Astrocyte of the spinal cord (primary cell): ENCODE results near the gene CDC14A.

Experiments used
- DNase-seq: peaks from one replicate; pipeline ENCODE4 v3.0.0; 2011; ENCODE audit warnings: low read depth, low spot score
- H3K4me3 ChIP-seq: 2 replicates; pipeline ENCODE4 v1.5.1; 2011; ENCODE audit warnings: low read depth, mild to moderate bottlenecking, low read length, moderate library complexity
- in situ Hi-C: cut with HindIII; loops from 2 replicates; pipeline ENCODE4 v1.10.0; 2017; ENCODE audit warnings: low sequenced_read_pairs
- TF ChIP-seq, protein P1 (sequence below): IDR thresholded peaks from 2 replicates; pipeline ENCODE4 v1.5.1; 2012; ENCODE audit warnings: low read depth, mild to moderate bottlenecking, low read length, inconsistent platforms

Gene CDC14A

DNA sequence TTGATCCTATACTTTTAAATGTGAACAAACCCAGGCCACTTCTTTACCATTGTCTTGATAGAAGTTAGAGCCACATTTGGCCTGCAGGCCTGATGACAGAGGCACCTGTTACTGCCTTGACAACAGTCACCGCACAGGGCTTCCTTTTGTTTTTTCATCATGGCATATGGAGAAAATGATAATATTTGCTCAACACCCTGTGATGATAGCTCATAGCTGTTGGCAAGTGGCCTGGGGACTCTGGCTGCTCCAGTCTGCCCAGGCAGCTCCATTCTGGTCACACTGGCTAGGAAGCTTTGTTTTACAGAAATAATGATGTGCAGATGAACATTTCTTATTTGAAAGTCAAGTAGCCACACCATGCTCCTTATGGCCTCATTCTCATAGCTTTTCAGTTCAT is 96.1 kb downstream of the CDC14A start:
- no peak for DNase-seq
- in situ Hi-C loops, result no loop called here
- TF ChIP-seq, protein P1, sequence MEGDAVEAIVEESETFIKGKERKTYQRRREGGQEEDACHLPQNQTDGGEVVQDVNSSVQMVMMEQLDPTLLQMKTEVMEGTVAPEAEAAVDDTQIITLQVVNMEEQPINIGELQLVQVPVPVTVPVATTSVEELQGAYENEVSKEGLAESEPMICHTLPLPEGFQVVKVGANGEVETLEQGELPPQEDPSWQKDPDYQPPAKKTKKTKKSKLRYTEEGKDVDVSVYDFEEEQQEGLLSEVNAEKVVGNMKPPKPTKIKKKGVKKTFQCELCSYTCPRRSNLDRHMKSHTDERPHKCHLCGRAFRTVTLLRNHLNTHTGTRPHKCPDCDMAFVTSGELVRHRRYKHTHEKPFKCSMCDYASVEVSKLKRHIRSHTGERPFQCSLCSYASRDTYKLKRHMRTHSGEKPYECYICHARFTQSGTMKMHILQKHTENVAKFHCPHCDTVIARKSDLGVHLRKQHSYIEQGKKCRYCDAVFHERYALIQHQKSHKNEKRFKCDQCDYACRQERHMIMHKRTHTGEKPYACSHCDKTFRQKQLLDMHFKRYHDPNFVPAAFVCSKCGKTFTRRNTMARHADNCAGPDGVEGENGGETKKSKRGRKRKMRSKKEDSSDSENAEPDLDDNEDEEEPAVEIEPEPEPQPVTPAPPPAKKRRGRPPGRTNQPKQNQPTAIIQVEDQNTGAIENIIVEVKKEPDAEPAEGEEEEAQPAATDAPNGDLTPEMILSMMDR, result no peak
- H3K4me3 ChIP-seq, result no peak overlapping the region

DNA sequence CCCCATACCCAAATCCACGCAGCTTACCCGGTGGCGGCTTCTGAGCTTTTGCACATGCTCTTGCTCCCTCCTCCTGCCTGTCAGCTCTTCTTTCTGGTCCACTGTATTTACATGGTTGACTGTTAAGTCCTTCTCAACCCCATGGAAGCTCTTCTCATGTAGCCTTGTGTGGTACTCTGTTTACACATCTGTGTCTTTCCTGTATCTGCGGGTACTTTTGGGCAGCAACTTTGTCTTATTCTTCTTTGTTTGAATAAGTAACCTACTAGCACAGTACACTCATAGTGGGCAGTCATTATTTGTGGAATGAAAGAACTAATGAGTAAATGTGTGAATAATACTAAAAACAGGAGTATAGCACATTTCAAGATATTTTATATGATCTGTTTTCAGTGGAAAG is 97.2 kb downstream of the CDC14A start:
- in situ Hi-C loops, result no loop called here
- TF ChIP-seq, protein P1, result no peak
- DNase-seq, result no peak
- H3K4me3 ChIP-seq, result no peak overlapping the region

DNA sequence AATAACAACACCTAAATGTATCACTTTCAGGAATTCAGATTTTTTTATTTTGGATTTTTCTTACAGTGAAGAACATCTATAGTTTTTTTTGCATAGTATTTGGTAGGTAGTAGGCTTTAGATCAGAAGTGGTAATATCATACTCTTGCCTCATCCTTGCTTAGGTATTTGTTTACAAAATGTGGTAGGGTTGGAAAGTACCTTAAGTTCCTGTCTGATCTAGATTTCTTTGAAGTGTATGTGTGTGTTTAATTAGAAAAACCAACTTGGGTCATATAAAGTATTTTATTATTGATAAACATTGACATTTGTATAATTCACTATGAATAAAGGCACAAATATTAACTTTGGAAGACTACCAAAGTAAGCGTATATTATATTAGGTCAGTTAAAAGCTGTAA is 100.3 kb downstream of the CDC14A start:
- in situ Hi-C loops, result no loop called here
- H3K4me3 ChIP-seq, result no peak overlapping the region
- DNase-seq, result peak; percentile 9
- TF ChIP-seq, protein P1, result no peak

DNA sequence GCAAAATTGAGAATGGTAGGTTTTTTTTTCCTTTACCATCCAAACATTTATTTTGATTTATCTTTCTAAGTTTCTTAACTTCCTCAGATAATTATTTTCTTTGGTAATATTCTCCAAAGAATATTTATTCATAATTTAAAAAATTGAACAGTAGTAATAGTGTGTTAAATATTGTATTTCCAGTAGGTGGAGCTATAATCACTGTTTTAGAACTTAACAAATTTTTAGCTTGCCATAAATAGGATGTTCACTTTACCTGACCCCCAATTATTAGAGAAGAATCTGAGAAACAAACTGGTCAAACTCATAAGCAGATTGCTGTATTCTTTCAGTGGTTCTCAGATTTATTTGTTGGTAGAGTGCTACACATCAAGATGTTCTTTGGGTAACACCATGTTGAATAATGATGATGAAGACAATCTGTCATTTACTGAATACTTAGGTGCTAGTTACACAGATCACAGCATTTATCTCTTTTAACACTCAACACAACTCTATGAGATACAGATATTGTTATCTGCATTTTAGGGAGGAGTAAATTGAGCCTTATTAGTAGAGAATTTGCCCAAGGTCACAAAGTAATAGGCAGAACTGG is 103.3 kb downstream of the CDC14A start:
- in situ Hi-C loops, result no loop called here

DNA sequence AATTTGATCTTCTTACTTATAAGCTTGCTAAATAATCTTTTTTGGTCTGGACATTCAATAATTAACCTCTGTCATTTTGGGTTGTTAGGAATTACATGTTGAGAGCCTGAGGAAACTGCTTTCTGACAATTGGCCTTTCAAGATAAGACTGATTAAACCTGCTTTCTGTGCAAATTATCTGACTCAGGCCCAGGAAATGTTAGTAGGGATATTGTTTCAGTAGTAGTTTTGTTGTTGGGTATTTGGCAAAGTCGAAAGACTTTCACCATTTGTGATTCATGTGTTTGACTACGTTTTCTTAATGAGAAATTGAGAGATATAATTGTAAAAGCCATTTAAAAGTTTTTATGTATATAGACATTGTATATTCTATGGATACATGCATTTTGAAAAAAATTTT is 104.6 kb downstream of the CDC14A start:
- no peak for DNase-seq
- H3K4me3 ChIP-seq, result no peak overlapping the region
- TF ChIP-seq, protein P1, result no peak
- in situ Hi-C loops, result no loop called here

More for the DNA sequence above, 103.3 kb downstream of the CDC14A start:
- peak; percentile 29 for DNase-seq
- H3K4me3 ChIP-seq, result no peak overlapping the region
- TF ChIP-seq, protein P1, result peak; percentile 42

DNA sequence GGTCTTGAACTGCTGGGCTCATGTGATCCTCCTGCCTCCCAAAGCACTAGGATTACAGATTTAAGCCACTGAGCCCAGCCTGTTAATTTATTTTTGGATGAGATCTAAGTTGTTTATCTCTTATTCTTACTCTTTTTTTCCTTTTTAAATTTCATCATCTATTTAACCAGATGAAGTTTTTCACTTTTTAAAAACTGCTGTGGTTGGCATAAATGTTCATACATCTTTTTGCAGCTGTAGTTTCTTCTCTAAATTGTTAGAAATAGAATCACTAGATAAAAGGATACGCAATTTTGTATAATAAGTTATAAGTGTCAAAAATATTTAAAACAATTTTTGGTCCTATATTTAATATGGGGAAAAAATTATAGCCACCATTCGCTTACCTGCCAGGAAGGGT is 105.4 kb downstream of the CDC14A start:
- DNase-seq, result no peak
- TF ChIP-seq, protein P1, result no peak
- in situ Hi-C loops, result no loop called here
- H3K4me3 ChIP-seq, result no peak overlapping the region
